Esophagus squamous epithelium (tissue), 4 donors: ENCODE measurements around the gene KRT4.

Experiments
- POLR2A ChIP-seq, 4 donors: fragments of 450-650 bp; IDR thresholded peaks; one replicate each; pipeline ENCODE4 v1.6.1; 2017; ENCODE audit warnings: antibody characterized with exemption in 4 of 4, mild to moderate bottlenecking in 4 of 4, moderate library complexity in 3 of 4
- TF ChIP-seq, protein P1 (sequence below), 6 experiments: fragments of 450-650 bp in 4 of 6; fragments of 200-600 bp in 2 of 6; sonication (generic) in 2 of 6; IDR thresholded peaks; one replicate each; pipeline ENCODE4 v1.5.1; 2016 to 2019; ENCODE audit warnings: antibody characterized with exemption in 6 of 6, mild to moderate bottlenecking in 4 of 6, moderate library complexity in 4 of 6

DNA sequence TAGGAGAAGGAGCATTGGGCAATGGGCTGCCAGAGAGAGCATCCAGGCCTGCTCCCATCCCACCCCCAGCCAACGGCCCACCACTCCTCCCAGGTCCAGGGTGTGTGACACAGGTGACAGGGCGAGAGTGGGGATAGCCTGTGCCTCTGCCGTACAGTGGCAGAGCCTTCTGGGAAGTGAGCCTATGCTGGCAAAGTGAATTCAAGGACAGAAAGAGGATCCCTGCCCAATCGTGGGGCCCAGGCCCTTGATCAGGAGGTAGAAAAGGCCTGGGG is 20.7 kb upstream of the KRT4 start:
- TF ChIP-seq, protein P1, sequence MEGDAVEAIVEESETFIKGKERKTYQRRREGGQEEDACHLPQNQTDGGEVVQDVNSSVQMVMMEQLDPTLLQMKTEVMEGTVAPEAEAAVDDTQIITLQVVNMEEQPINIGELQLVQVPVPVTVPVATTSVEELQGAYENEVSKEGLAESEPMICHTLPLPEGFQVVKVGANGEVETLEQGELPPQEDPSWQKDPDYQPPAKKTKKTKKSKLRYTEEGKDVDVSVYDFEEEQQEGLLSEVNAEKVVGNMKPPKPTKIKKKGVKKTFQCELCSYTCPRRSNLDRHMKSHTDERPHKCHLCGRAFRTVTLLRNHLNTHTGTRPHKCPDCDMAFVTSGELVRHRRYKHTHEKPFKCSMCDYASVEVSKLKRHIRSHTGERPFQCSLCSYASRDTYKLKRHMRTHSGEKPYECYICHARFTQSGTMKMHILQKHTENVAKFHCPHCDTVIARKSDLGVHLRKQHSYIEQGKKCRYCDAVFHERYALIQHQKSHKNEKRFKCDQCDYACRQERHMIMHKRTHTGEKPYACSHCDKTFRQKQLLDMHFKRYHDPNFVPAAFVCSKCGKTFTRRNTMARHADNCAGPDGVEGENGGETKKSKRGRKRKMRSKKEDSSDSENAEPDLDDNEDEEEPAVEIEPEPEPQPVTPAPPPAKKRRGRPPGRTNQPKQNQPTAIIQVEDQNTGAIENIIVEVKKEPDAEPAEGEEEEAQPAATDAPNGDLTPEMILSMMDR (IDR thresholded peaks at IDR 0.05), result no peak
- no peak for TF ChIP-seq POLR2A (IDR thresholded peaks at IDR 0.05)
